Epithelial cell of esophagus (primary cell): Measurements from ENCODE around the gene ARHGEF18.
"Not testable (repeated sequence)": the region's sequence is repeated elsewhere in the genome, so short reads cannot be mapped to it uniquely, and the experiment has no call there.

Source experiments
- DNase-seq: peaks from one replicate; pipeline ENCODE4 v3.0.0; 2010; ENCODE audit warnings: low read depth
- H3K4me3 ChIP-seq: 2 replicates; pipeline ENCODE4 v1.5.1; 2011; ENCODE audit warnings: mild to moderate bottlenecking, low read length, control low read depth
- CTCF ChIP-seq: IDR thresholded peaks from 2 replicates; pipeline ENCODE4 v1.5.1; 2011; ENCODE audit warnings: low read depth, mild to moderate bottlenecking, low read length, control low read depth, inconsistent platforms; ENCODE audit not compliant: insufficient read depth; ENCODE audit errors: missing control alignments

Gene ARHGEF18

GRCh38 chr19:7346488-7346971 is 2.2 kb upstream of the ARHGEF18 start:
- DNase-seq: no peak
- TF ChIP-seq CTCF: no peak
- no peak overlapping the region for H3K4me3 ChIP-seq

GRCh38 chr19:7346997-7347396 is 1.7 kb upstream of the ARHGEF18 start:
- not testable (repeated sequence) for DNase-seq, H3K4me3 ChIP-seq

- H3K4me3 ChIP-seq: no peak overlapping the region
- DNase-seq: no peak
Observed at GRCh38 chr19:7349231-7349591, 474 bp downstream of the ARHGEF18 start.

GRCh38 chr19:7349961-7350711 is 1.4 kb downstream of the ARHGEF18 start:
- DNase-seq: no peak
- no peak for TF ChIP-seq CTCF
- H3K4me3 ChIP-seq: no peak overlapping the region

More at GRCh38 chr19:7349231-7349591, 474 bp downstream of the ARHGEF18 start:
- TF ChIP-seq CTCF: no peak

GRCh38 chr19:7351861-7352260 is 3.1 kb downstream of the ARHGEF18 start:
- TF ChIP-seq CTCF: no peak
- DNase-seq: no peak
- no peak overlapping the region for H3K4me3 ChIP-seq

GRCh38 chr19:7355151-7355820 is 6.5 kb downstream of the ARHGEF18 start:
- no peak overlapping the region for H3K4me3 ChIP-seq
- DNase-seq: no peak

More at GRCh38 chr19:7355151-7355820, 6.5 kb downstream of the ARHGEF18 start:
- TF ChIP-seq CTCF: no peak
